ENCODE measurements around the gene FEZ2. TPM values are rescaled to one million over a fixed set of nuclear protein-coding genes. Genes with fewer than 3 reads are reported as not detected.

Gene FEZ2
- polyA plus RNA-seq, 2 of the 4 experiments (the other 2 are of a cell fraction): 52.5 to 124 TPM

DNA sequence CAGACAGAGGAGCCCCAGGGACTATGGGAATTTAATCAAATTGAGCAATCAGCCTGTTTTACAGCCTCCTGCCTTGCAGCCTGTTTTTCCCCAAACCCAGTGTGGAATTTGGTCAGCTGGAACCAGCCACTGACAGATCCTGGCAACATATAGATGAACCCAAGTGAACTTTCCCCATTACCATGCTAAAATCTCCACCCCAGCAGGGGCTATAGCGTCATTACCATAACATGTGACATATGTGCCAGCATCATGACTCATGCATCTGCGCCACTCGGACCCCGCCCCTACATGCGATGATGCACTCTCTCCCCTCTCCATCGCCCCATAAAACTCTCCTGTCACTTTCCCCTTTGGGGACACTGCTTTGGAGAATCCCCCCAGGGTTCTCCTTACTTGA, 17.3 kb upstream of the FEZ2 start:
- Histone ChIP-seq H3K4me3 (no peak overlapping the region), H3K27ac (no peak overlapping the region), H3K4me1 (no peaks in the 10 kb centered on the region), H3K4me2 (no peak overlapping the region), H3K9me3 (no peaks in the 10 kb centered on the region)
- DNase-seq (ENCODE audit: low read depth in 1 of 2, low spot score in 1 of 2) (no peak), FAIRE-seq (no peak), ATAC-seq (no peak)
- ChIA-PET POLR2A (no interaction called here), CTCF (interaction anchor here (0.6 to 2.8 kb wide), 2 partner anchors 10 to 170 kb away, joined by 3 to 10 read pairs; no protein-coding TSS in a partner anchor)
- WGBS (ENCODE audit: missing lambda C conversion rate): 82% methylated on average over 6 of the region's 6 CpGs
- TF ChIP-seq FOSL2 (IDR thresholded peaks at IDR 0.05) (no peak), FOSL2 (CRISPR knock-in tag; IDR thresholded peaks at IDR 0.05) (peak; percentile 46; the same call in 1 of the 2 replicates), CEBPB (IDR thresholded peaks at IDR 0.05) (no peak)

DNA sequence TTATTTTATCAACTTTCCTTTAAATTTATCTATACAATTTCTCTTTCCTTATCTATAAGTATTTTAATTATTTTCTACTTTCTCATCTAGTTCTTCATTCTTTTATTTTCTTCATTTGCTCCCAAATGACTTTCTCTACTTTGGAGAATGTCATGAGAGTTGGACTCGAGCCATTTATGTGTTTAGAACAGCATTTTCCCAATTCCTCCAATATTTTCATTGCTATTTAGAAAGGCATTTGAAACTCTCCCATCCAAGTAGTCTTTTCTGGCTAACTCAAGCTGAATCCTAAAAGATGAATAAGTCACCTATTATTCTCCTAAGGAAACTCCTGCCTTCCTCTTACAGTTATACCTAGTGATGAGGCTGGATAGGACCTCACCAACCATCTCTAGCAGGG, 15.8 kb upstream of the FEZ2 start:
- Histone ChIP-seq H3K4me1 (no peaks in the 10 kb centered on the region), H3K9me3 (no peaks in the 10 kb centered on the region), H3K4me3 (no peak overlapping the region), H3K27ac (no peak overlapping the region), H3K4me2 (no peak overlapping the region)
- no peak for ATAC-seq
- ChIA-PET CTCF (no interaction called here), POLR2A (no interaction called here)
- WGBS (ENCODE audit: missing lambda C conversion rate): 73% methylated on average over 1 of the region's 1 CpG
- DNase-seq (ENCODE audit: low read depth in 1 of 2, low spot score in 1 of 2): no peak
- TF ChIP-seq HOXB5 (CRISPR knock-in tag; IDR thresholded peaks at IDR 0.05) (no peak), ZFP36 (IDR thresholded peaks at IDR 0.05; ENCODE audit: borderline replicate concordance, partially characterized antibody) (no peak), HOXB13 (CRISPR knock-in tag; IDR thresholded peaks at IDR 0.05; ENCODE audit: low read depth) (no peak), FOXS1 (CRISPR knock-in tag; IDR thresholded peaks at IDR 0.05) (no peak), ZSCAN20 (CRISPR knock-in tag; IDR thresholded peaks at IDR 0.05) (no peak), CHD4 (IDR thresholded peaks at IDR 0.05; ENCODE audit: borderline replicate concordance) (no peak), FOSB (CRISPR knock-in tag; IDR thresholded peaks at IDR 0.05) (no peak), HOXA7 (CRISPR knock-in tag; IDR thresholded peaks at IDR 0.05) (no peak), ZC3H11A (IDR thresholded peaks at IDR 0.05) (no peak), CBX8 (IDR thresholded peaks at IDR 0.05) (no peak), PHF8 (IDR thresholded peaks at IDR 0.05; ENCODE audit: borderline replicate concordance, low read depth) (no peak)
- TF ChIP-seq, protein P1, sequence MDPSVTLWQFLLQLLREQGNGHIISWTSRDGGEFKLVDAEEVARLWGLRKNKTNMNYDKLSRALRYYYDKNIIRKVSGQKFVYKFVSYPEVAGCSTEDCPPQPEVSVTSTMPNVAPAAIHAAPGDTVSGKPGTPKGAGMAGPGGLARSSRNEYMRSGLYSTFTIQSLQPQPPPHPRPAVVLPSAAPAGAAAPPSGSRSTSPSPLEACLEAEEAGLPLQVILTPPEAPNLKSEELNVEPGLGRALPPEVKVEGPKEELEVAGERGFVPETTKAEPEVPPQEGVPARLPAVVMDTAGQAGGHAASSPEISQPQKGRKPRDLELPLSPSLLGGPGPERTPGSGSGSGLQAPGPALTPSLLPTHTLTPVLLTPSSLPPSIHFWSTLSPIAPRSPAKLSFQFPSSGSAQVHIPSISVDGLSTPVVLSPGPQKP (IDR thresholded peaks at IDR 0.05; ENCODE audit: low read depth, low read length): no peak
- TF ChIP-seq, protein P2, sequence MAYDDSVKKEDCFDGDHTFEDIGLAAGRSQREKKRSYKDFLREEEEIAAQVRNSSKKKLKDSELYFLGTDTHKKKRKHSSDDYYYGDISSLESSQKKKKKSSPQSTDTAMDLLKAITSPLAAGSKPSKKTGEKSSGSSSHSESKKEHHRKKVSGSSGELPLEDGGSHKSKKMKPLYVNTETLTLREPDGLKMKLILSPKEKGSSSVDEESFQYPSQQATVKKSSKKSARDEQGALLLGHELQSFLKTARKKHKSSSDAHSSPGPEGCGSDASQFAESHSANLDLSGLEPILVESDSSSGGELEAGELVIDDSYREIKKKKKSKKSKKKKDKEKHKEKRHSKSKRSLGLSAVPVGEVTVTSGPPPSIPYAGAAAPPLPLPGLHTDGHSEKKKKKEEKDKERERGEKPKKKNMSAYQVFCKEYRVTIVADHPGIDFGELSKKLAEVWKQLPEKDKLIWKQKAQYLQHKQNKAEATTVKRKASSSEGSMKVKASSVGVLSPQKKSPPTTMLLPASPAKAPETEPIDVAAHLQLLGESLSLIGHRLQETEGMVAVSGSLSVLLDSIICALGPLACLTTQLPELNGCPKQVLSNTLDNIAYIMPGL (CRISPR knock-in tag; IDR thresholded peaks at IDR 0.05; ENCODE audit: borderline replicate concordance): no peak
- no peak for FAIRE-seq

DNA sequence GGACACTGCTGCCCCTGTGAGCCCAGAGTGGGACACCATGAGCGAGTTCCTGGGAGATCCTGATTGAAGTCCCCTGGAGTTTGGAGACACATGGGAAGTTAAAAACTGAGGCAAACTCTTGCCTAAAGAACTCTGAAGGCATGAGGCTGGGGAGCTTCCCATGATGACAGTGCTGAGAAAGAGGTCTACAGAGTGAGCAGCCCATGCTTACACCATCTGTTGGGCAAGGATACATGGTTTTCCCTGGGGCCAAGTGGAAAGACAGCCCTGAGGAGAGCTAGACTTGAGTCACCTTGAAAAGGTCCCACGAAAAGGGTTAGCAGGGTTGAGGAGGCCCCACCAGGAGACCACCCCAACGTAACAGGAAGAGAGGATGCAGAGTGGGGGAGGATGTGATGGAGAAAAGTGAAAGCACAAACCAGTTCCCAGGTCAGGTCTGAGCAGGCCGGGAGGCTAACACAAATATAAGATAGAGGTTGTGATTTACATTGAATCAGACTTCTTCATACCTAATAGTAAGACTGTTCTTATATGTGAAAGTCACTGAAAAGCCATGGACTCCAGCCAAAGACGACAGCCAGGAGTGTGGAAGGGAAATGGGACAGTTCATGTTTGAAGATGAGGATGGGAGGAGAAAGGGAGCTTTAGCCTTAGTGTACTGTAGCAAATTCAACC, 13.5 kb upstream of the FEZ2 start:
- Histone ChIP-seq H3K27ac (no peak overlapping the region), H3K4me3 (no peak overlapping the region), H3K9me3 (no peaks in the 10 kb centered on the region), H3K4me1 (no peaks in the 10 kb centered on the region), H3K4me2 (no peak overlapping the region)
- FAIRE-seq (no peak), ATAC-seq (peak in 1 of 2 experiments; percentile 52; a peak in 3 of 6 replicates), DNase-seq (ENCODE audit: low read depth in 1 of 2, low spot score in 1 of 2) (no peak)
- ChIA-PET CTCF (interaction anchor here (1.2 to 4.2 kb wide), 2 partner anchors 12 to 13 kb away, joined by 3 to 14 read pairs; partner anchors contain the start of gene FEZ2), POLR2A (no interaction called here)
- TF ChIP-seq RAD21 (conservative IDR thresholded peaks at IDR 0.05 in 1 of 2, IDR thresholded peaks at IDR 0.05 in 1 of 2): no peak
- no peak for TF ChIP-seq CEBPB (IDR thresholded peaks at IDR 0.05)
- TF ChIP-seq, protein P3, sequence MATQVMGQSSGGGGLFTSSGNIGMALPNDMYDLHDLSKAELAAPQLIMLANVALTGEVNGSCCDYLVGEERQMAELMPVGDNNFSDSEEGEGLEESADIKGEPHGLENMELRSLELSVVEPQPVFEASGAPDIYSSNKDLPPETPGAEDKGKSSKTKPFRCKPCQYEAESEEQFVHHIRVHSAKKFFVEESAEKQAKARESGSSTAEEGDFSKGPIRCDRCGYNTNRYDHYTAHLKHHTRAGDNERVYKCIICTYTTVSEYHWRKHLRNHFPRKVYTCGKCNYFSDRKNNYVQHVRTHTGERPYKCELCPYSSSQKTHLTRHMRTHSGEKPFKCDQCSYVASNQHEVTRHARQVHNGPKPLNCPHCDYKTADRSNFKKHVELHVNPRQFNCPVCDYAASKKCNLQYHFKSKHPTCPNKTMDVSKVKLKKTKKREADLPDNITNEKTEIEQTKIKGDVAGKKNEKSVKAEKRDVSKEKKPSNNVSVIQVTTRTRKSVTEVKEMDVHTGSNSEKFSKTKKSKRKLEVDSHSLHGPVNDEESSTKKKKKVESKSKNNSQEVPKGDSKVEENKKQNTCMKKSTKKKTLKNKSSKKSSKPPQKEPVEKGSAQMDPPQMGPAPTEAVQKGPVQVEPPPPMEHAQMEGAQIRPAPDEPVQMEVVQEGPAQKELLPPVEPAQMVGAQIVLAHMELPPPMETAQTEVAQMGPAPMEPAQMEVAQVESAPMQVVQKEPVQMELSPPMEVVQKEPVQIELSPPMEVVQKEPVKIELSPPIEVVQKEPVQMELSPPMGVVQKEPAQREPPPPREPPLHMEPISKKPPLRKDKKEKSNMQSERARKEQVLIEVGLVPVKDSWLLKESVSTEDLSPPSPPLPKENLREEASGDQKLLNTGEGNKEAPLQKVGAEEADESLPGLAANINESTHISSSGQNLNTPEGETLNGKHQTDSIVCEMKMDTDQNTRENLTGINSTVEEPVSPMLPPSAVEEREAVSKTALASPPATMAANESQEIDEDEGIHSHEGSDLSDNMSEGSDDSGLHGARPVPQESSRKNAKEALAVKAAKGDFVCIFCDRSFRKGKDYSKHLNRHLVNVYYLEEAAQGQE (IDR thresholded peaks at IDR 0.05): no peak
- no peak for TF ChIP-seq KDM5A (IDR thresholded peaks at IDR 0.05)
- no peak for TF ChIP-seq FOXS1 (CRISPR knock-in tag; IDR thresholded peaks at IDR 0.05)
- TF ChIP-seq HOXB5 (CRISPR knock-in tag; IDR thresholded peaks at IDR 0.05): no peak
- no peak for TF ChIP-seq ZFP36 (IDR thresholded peaks at IDR 0.05; ENCODE audit: borderline replicate concordance, partially characterized antibody)
- no peak for TF ChIP-seq SMC3 (IDR thresholded peaks at IDR 0.05)
- TF ChIP-seq POLR2A (IDR thresholded peaks at IDR 0.05; ENCODE audit: low read length): no peak
- TF ChIP-seq CHD2 (IDR thresholded peaks at IDR 0.05; ENCODE audit: low read length, partially characterized antibody): no peak
- TF ChIP-seq, protein P4, sequence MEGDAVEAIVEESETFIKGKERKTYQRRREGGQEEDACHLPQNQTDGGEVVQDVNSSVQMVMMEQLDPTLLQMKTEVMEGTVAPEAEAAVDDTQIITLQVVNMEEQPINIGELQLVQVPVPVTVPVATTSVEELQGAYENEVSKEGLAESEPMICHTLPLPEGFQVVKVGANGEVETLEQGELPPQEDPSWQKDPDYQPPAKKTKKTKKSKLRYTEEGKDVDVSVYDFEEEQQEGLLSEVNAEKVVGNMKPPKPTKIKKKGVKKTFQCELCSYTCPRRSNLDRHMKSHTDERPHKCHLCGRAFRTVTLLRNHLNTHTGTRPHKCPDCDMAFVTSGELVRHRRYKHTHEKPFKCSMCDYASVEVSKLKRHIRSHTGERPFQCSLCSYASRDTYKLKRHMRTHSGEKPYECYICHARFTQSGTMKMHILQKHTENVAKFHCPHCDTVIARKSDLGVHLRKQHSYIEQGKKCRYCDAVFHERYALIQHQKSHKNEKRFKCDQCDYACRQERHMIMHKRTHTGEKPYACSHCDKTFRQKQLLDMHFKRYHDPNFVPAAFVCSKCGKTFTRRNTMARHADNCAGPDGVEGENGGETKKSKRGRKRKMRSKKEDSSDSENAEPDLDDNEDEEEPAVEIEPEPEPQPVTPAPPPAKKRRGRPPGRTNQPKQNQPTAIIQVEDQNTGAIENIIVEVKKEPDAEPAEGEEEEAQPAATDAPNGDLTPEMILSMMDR (IDR thresholded peaks at IDR 0.05): no peak
- TF ChIP-seq EHMT2 (IDR thresholded peaks at IDR 0.05; ENCODE audit: low read depth): no peak
- TF ChIP-seq ZC3H11A (IDR thresholded peaks at IDR 0.05): no peak
- no peak for TF ChIP-seq HOXA7 (CRISPR knock-in tag; IDR thresholded peaks at IDR 0.05)
- TF ChIP-seq NR3C1 (IDR thresholded peaks at IDR 0.05): no peak
- no peak for TF ChIP-seq ZNF302 (CRISPR knock-in tag; IDR thresholded peaks at IDR 0.05)
- WGBS (ENCODE audit: missing lambda C conversion rate): 66% methylated on average over 5 of the region's 5 CpGs

All from A549 (cell line).